ENCODE results near the gene FEM1B.

- TF ChIP-seq POLR2A (IDR thresholded peaks at IDR 0.05): no peak
- TF ChIP-seq, protein P1, sequence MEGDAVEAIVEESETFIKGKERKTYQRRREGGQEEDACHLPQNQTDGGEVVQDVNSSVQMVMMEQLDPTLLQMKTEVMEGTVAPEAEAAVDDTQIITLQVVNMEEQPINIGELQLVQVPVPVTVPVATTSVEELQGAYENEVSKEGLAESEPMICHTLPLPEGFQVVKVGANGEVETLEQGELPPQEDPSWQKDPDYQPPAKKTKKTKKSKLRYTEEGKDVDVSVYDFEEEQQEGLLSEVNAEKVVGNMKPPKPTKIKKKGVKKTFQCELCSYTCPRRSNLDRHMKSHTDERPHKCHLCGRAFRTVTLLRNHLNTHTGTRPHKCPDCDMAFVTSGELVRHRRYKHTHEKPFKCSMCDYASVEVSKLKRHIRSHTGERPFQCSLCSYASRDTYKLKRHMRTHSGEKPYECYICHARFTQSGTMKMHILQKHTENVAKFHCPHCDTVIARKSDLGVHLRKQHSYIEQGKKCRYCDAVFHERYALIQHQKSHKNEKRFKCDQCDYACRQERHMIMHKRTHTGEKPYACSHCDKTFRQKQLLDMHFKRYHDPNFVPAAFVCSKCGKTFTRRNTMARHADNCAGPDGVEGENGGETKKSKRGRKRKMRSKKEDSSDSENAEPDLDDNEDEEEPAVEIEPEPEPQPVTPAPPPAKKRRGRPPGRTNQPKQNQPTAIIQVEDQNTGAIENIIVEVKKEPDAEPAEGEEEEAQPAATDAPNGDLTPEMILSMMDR (IDR thresholded peaks at IDR 0.05): no peak
These were observed 18.9 kb upstream of the FEM1B start for GRCh38 chr15:68258692-68259091.

Data from testis (tissue), 2 donors.